Hepatic stellate cell (primary cell): ENCODE measurements around the gene UBE2H.
A peak's percentile ranks its signal among the peaks of the same experiment; 100 is the strongest.
"Not testable (repeated sequence)": the region's sequence is repeated elsewhere in the genome, so short reads cannot be mapped to it uniquely, and the experiment has no call there.

ENCODE experiments used
- DNase-seq: peaks from one replicate; pipeline ENCODE4 v3.0.0; 2011; ENCODE audit warnings: low spot score

The UBE2H gene

GRCh38 chr7:129843978-129844840 lies 108.6 kb downstream of the UBE2H start:
- no peak for DNase-seq

DNA sequence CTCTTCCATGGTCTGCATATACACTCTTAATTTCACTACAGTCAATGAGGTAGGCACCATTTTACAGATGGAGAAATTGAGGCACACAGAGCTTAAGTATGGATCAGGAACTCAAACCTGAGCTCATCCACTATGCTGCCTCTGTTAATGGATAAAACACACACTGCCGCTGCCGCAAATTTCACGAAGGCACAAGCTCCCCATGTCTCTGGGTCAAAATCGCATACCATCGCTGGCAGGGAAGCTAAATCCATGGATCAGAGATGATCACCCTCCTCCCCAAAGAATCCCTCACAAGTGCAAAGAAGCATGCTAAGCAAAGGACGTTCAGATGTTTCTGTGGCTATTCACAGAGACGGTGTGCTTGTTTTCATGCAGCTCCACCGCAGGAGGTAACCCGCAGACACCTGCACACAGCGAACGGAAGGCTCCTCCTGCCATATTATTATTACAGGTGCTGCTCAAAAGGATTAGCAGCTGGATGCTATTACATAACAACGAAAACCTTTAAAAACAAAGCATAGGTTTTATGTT lies 109.3 kb downstream of the UBE2H start:
- no peak for DNase-seq

- DNase-seq = no peak
These were observed 111.3 kb downstream of the UBE2H start for GRCh38 chr7:129841465-129841864.

GRCh38 chr7:129840757-129841156 lies 112.0 kb downstream of the UBE2H start:
- no peak for DNase-seq

DNA sequence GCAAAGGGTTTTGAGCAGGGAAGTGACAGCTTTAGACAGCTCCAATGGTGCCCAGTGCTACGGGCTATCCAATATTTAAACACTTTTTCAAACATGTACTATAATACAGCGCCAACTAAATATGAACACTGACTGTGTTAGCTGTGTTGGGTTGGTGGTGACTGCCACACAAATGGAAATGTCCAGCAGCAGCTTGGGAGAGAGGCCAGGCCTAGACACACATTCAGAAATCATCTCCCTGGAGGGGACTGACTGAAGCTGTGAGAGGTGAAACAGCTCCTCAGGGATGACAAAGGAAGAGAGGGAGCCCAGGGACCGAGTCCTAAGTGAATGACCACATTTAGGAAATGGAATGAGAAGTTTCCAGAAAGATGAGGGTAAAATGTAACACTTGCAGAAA lies 115.8 kb downstream of the UBE2H start:
- no peak for DNase-seq

- DNase-seq = no peak
These were observed 117.2 kb downstream of the UBE2H start for GRCh38 chr7:129835569-129835968.

DNA sequence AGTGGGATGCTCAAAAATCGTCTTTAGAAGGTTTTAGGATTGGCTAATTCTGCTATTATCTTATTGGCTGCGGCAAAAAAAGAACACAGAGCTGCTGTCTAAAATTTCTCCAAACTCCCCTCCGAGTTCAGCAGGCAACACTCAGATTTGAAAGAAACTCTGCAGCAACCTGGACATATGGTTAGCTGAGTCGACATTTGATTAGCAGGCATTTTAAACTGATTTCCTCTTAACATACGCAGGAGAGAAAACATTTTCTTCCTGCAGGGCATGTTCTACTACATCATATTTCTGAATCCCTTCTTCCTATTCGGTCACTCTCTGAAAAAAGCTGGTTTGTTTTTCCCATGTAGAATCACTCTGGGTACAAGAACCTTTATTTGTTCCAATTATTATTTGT lies 119.4 kb downstream of the UBE2H start:
- not testable (repeated sequence) for DNase-seq

DNA sequence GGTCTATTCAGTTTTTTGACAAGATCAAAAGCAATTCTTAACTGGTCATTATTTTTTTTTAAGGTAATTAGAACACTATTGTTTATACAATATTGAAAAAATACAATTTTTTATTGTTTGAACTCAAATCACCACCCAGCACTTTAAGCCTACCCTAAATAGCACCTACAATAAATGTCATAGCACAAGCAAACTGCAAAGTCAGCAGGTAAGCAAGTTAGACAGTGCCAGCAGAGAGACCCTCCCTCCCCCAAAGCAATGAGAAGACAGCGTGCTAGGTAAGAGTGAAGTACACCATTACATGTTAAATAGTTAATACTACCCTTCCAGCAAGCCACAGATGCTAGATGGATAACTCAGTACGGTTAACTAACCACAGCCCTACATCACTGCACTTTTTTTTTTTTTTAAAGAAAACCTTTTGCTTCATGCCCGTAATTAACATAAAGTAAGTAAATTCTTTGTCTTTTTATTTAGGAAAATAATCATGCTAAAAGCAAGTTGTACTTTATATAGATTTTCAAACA lies 120.0 kb downstream of the UBE2H start:
- DNase-seq = no peak

DNA sequence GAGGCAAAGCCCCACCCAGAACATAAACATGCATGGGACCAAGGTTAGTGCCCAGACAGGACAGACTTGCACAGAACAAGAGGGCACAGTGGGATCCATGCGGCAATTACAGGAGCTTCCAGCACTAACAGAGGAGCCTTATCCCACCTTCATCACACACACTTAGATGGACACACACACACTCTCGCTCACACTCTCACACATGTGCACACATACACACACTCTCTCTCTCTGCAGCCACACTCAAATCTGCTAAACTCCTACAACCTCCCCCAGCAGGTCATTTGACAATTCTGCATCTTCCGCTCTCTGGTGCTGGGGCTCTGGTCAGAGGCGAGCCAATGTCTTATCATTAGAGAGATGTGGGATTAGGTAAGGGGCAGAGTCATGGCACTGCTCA lies 120.5 kb downstream of the UBE2H start:
- no peak for DNase-seq

DNA sequence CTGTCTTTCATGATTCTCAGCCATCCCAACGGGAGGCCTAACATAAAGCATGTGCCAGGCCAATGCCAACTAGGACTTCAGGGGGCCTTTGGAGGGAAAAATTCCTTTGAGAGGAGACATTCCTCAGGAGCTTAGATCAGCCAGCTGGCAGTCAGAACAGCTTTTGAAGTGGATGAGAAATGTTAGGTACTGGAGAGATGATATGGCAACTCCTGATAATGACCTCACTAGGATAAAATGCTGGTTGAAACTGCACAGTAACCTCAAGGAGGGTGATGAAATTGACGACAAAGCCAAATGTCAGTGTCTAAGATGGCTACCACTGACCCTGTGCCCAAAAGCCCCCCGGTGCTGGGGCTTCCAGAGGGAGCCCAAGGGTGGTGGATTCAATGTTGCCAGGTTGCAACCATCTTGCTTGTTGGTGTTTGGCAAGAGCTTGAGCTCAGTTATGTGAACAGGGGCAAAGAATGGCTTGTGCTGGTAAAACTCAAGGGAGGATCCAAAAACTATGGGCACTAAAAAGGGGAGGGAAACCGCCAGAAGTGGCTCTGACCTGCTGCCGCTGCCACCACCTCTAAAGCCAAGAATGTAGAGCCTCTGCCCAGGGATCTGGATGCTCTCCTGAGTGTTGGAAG lies 121.2 kb downstream of the UBE2H start:
- DNase-seq = peak; percentile 67

DNA sequence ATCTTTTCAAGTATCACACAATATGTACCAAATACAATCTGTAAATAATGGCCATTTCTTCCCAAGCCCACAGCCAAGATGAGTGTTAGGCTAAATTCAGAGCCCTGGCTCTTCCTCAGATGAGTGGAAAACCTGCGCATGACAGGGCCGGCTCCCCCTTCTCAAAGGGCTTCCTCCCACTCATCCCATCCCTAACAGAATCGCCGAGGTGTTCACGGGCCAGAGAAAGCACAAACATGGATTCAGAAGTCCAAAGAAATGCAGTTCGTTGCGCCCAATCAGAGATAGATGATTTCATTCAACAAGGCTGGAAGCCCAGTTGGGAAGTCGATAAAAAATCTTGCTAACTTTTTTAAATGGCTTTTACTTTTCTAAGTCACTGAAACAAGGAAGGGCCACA lies 121.8 kb downstream of the UBE2H start:
- no peak for DNase-seq

DNA sequence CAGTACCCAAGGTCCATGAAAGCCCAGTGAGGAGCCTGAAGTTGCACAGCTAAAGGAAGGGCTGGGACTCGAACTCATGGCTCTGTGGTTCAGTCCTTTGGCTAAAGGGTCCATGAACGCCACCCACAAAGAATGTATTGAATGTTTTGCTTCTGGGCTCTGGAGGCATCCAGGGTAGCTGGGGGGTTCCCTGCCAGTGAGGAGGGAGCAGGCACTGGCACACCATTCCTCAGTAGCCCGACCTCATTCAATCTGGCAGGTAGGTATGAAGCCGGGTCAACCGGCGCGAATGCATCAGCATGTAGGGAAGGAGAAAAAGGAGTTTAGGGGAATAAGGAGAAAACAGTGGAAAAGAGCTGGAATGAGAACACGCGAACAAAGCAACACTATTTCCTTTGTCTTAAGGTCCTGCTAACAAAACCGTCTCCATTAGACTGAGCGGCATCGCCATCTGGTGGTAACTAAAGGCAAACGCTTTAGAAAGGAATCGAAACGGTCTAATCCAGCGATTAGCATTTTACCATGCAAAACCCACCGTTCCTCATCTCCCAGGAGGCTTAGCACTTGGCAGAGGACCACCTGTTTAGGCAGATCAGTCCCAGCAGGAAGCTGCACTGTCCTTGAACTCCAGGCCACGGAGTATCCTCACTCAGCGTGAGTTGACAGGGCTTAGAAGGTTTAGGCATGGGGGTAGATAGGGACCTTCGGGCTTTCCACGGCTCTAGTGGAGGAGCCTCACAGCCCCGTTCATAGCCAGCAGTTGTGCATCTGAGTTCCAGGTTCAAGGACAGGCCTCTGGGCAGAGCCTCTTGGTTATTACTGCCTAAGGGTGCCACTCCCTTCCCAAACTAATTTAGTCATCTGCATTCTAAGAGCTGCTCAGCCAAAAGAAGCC lies 122.8 kb downstream of the UBE2H start:
- DNase-seq = peak; percentile 55

- no peak for DNase-seq
These were observed 123.6 kb downstream of the UBE2H start for GRCh38 chr7:129828989-129829736.

DNA sequence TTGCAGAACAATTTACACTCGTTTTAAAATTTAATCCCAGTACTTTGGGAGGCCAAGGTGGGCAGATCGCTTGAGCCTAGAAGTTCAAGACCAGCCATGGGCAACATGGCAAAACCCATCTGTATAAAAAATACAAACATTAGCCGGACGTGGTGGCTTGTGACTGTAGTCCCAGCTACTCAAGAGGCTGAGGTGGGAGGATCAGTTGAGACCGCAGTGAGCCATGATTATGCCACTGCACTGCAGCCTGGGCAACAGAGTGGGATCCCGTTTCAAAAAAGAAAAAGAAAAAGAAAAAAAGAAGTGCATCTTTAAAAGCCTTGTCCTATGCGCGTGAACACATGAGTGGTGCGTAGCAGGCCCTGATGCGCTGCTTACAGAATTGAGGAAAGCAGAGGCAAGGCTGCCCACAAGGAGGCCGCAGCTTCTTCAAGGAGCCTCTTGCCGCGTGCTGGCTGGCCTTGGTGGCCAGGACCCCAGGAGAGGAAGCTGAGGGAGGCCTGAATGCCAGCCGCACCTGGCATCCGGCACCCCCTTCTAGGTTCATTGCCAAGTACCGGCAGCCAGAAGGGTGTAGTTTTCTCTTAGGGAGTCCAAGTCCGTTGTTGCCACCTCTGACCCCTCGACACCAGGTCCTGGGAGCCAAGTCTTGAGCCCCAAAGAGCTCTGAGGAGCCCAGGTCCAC lies 124.5 kb downstream of the UBE2H start:
- no peak for DNase-seq

DNA sequence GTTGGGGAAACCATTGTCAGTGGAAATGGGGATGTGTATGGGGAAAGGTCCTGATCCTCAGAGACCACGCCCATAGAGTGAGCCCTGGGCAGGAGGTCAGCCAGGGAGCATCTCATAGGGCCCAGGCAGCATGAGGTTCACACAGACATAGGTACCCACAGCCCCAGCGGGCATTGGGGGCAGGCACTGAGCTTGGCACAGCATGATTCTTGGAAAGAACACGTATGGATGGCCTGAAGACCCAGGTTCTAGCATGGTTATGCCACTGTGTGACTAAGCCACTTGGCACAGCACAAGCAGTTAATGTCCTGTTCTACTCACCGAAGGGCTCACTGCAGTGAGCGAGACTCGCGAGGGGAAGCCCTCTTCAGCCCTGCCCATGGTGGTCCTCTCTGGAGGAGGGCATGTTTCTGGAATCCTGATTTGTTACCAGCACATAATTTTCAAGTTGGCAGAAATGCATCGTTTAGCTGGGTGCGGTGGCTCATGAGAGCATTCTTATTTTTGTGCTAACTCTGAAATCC lies 125.2 kb downstream of the UBE2H start:
- no peak for DNase-seq

DNA sequence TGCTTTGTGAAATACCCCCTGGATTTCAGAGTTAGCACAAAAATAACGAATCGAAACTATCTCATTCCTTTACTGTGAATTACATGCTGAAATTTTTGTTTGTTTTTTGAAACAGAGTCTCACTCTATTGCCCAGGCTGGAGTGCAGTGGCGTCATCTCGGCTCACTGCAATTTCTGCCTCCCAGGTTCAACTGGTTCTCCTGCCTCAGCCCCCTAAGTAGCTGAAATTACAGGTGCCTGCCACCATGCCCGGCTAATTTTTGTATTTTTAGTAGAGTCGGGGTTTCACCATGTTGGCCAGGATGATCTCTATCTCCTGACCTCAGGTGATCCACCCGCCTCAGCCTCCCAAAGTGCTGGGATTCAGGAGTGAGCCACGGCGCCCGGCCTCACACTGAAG lies 125.9 kb downstream of the UBE2H start:
- not testable (repeated sequence) for DNase-seq

DNA sequence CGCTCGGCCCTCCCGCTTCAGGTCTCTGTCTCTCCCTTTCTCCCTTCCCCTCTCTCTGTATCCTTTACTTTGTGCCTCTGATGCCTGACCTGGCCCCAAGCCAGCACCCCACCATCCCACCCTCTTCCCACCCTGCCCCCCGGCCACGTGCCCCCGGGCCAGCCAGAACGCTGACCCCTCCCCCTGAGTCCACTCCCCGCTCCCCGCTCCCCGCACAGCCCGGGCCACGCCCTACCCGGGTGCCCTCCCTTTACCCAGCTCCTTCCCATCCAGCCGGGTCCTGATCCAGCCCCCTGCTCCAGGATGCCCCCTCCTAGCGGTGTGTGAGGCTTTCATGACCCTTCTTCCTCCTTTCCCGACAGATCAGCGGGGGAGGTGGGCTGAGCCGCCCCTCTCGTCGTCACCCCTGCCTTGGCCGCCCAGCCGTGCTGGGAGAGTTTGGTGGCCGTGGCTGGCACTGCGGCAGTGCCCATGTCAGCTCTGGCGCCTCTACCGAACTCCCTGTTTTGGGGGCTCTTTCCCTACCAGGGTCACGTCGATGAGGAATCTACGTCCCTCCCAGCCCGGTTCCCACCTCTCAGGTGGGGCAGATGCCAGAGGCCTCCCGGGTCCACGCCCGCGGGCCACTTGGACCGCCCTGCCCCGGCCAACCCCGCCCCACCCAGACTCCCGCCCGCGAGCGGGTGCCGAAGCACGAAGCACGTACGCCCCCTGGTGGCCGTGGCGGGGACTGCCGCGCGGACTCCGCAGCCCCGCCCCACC lies 127.4 kb downstream of the UBE2H start:
- peak; percentile 75 for DNase-seq

DNA sequence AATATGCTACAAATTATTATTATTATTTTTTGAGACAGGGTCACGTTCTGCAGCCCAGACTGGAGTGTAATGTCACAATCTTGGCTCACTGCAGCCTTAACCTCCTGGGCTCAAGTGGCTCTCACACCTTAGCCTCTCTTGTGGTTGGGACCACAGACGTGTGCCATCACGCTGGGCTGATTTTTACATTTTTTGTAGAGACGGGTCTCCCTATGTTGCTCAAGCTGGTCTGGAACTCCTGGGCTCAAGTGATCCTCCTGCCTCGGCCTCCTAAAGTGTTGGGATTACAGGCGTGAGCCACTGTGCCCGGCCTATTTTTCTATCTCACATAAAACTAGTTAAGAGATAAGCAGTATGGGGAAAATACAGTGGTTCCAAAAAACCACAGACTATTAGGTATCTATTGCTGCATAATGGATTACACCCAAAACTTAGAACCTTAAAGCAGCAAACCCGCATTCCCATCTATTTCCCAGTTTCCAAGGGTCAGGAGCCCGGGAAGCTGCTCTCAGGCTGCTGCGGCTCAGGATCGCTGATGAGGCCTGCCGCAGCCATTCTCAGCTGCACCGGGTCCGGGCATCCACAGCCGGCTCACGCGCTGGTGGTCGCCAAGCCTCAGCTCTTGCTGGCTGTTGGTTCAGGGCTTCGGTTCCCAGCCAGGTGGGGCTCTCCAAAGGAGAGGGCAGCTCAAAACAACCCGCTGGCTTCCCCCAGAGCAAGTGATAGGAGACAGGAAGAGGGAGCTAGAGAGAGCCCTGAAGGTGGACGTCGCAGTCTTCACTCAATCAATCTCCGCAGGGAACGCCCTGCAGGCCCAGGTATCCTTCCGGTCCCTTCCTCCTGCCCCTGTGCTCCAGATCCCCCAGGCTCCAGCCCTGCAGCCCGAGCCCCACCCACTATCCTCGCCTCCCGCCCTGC lies 128.2 kb downstream of the UBE2H start:
- peak; percentile 34 for DNase-seq

GRCh38 chr7:129823143-129823542 lies 129.6 kb downstream of the UBE2H start:
- DNase-seq = not testable (repeated sequence)
